Measurements from ENCODE around the gene CTTNBP2. TPM values are rescaled to one million over a fixed set of nuclear protein-coding genes. Genes with fewer than 3 reads are reported as not detected.

Gene CTTNBP2
- polyA plus RNA-seq, 1 of the 3 experiments (the other 2 are of a cell fraction), result not detected

- no peaks in the 10 kb centered on the region for H3F3A ChIP-seq (replicated peaks; ENCODE audit: insufficient read depth)
- TF ChIP-seq POLR2AphosphoS5 (IDR thresholded peaks at IDR 0.05; ENCODE audit: low read depth, low read length), result no peak
- TF ChIP-seq USF1 (IDR thresholded peaks at IDR 0.05; ENCODE audit: borderline replicate concordance, low read depth), result no peak
- no peak for TF ChIP-seq IRF3 (IDR thresholded peaks at IDR 0.05; ENCODE audit: low read depth, low read length)
- TF ChIP-seq FOXM1 (IDR thresholded peaks at IDR 0.05; ENCODE audit: low read depth), result no peak
- no peak for TF ChIP-seq USF2 (IDR thresholded peaks at IDR 0.05; ENCODE audit: borderline replicate concordance, low read depth, low read length)
- no peak for TF ChIP-seq FOSL2 (IDR thresholded peaks at IDR 0.05; ENCODE audit: borderline replicate concordance, low read depth)
- no peak for TF ChIP-seq EP300 (IDR thresholded peaks at IDR 0.05; ENCODE audit: borderline replicate concordance in 1 of 2, low read depth in 1 of 2, low read length in 1 of 2)
- no peak for TF ChIP-seq SIN3A (IDR thresholded peaks at IDR 0.05; ENCODE audit: borderline replicate concordance, low read depth, low read length)
- no peak for TF ChIP-seq GABPA (IDR thresholded peaks at IDR 0.05; ENCODE audit: low read depth)
- TF ChIP-seq GATA2 (CRISPR knock-in tag; IDR thresholded peaks at IDR 0.05), result no peak
- TF ChIP-seq RFX5 (IDR thresholded peaks at IDR 0.05; ENCODE audit: low read length), result no peak
- TF ChIP-seq ELF1 (IDR thresholded peaks at IDR 0.05), result no peak
- no peak for TF ChIP-seq MEF2A (IDR thresholded peaks at IDR 0.05; ENCODE audit: borderline replicate concordance, low read depth)
- ChIA-PET POLR2A (no interaction called here), CTCF (interaction anchor here (0.7 kb wide), 1 partner anchor 72 kb away, joined by 3 read pairs; no protein-coding TSS in a partner anchor)
- H3K9me2 ChIP-seq, result no peaks in the 10 kb centered on the region
- H3K79me2 ChIP-seq (ENCODE audit: insufficient read depth), result no peaks in the 10 kb centered on the region
- H3K4me3 ChIP-seq (ENCODE audit: low read depth in 2 of 2, low read length in 1 of 2), result no peak overlapping the region
- H3K4me2 ChIP-seq, result no peak overlapping the region
- no peaks in the 10 kb centered on the region for H4K20me1 ChIP-seq (ENCODE audit: insufficient read depth)
- H2AFZ ChIP-seq (ENCODE audit: low read depth), result no peak overlapping the region
- H3K9me3 ChIP-seq, result no peaks in the 10 kb centered on the region
- no peak overlapping the region for H3K27ac ChIP-seq (ENCODE audit: low read depth in 2 of 2, low read length in 1 of 2)
- no peak for DNase-seq
- H3K4me1 ChIP-seq (ENCODE audit: control insufficient read depth in 1 of 2, insufficient read depth in 2 of 2, low read depth in 1 of 2, low read length in 1 of 2), result no peaks in the 10 kb centered on the region
- H3K27me3 ChIP-seq (ENCODE audit: insufficient read depth), result peaks cover 29% of the 10 kb centered on the region
- H3K36me3 ChIP-seq (replicated peaks in 1 of 2; ENCODE audit: control insufficient read depth in 1 of 2, insufficient read depth in 2 of 2, low read length in 1 of 2), result no peaks in the 10 kb centered on the region
- no peak overlapping the region for H3K9ac ChIP-seq
- WGBS (ENCODE audit: low lambda C conversion rate), result 3% methylated on average over 3 of the region's 3 CpGs
Measured at GRCh38 chr7:117862378-117862777, 10.9 kb downstream of the CTTNBP2 start.

GRCh38 chr7:117859246-117859812, 13.9 kb downstream of the CTTNBP2 start:
- Histone ChIP-seq H3F3A (replicated peaks; ENCODE audit: insufficient read depth) (no peaks in the 10 kb centered on the region), H3K27me3 (ENCODE audit: insufficient read depth) (peaks cover 15% of the 10 kb centered on the region; the same call in 1 of the 2 replicates), H3K4me1 (ENCODE audit: control insufficient read depth in 1 of 2, insufficient read depth in 2 of 2, low read depth in 1 of 2, low read length in 1 of 2) (no peaks in the 10 kb centered on the region), H3K4me3 (ENCODE audit: low read depth in 2 of 2, low read length in 1 of 2) (no peak overlapping the region), H2AFZ (ENCODE audit: low read depth) (no peak overlapping the region), H4K20me1 (ENCODE audit: insufficient read depth) (no peaks in the 10 kb centered on the region), H3K9me3 (no peaks in the 10 kb centered on the region), H3K36me3 (replicated peaks in 1 of 2; ENCODE audit: control insufficient read depth in 1 of 2, insufficient read depth in 2 of 2, low read length in 1 of 2) (no peaks in the 10 kb centered on the region), H3K27ac (ENCODE audit: low read depth in 2 of 2, low read length in 1 of 2) (no peak overlapping the region), H3K79me2 (ENCODE audit: insufficient read depth) (no peaks in the 10 kb centered on the region), H3K4me2 (no peak overlapping the region), H3K9me2 (no peaks in the 10 kb centered on the region), H3K9ac (no peak overlapping the region)
- POLR2A ChIA-PET, result no interaction called here
- 11% methylated on average over 4 of the region's 4 CpGs for WGBS (ENCODE audit: low lambda C conversion rate)
- CTCF ChIA-PET, result no interaction called here
- TF ChIP-seq USF2 (IDR thresholded peaks at IDR 0.05; ENCODE audit: borderline replicate concordance, low read depth, low read length) (no peak), MXI1 (IDR thresholded peaks at IDR 0.05; ENCODE audit: low read depth, low read length) (no peak), SIN3A (IDR thresholded peaks at IDR 0.05; ENCODE audit: borderline replicate concordance, low read depth, low read length) (no peak), RFX5 (IDR thresholded peaks at IDR 0.05; ENCODE audit: low read length) (no peak), RAD21 (IDR thresholded peaks at IDR 0.05; ENCODE audit: low read length) (no peak), MEF2A (IDR thresholded peaks at IDR 0.05; ENCODE audit: borderline replicate concordance, low read depth) (no peak), IRF3 (IDR thresholded peaks at IDR 0.05; ENCODE audit: low read depth, low read length) (no peak), MAX (IDR thresholded peaks at IDR 0.05; ENCODE audit: low read depth) (no peak), FOSL2 (IDR thresholded peaks at IDR 0.05; ENCODE audit: borderline replicate concordance, low read depth) (no peak), RCOR1 (IDR thresholded peaks at IDR 0.05; ENCODE audit: low read length) (no peak), EP300 (IDR thresholded peaks at IDR 0.05; ENCODE audit: borderline replicate concordance in 1 of 2, low read depth in 1 of 2, low read length in 1 of 2) (no peak), GABPA (IDR thresholded peaks at IDR 0.05; ENCODE audit: low read depth) (no peak)
- DNase-seq, result no peak
